SIG-M5 (cell line): ENCODE results near the gene IRF6.

Experiments
- DNase-seq: peaks from one replicate; lab custom pipeline; 2025; lab: John Stamatoyannopoulos, UW

The IRF6 gene

GRCh38 chr1:209805875-209806760 lies at the start of gene IRF6:
Gene IRF6 (minus strand): TSS chr1:209806142. CDS start chr1:209801413, 4,729 bp downstream.
- DNase-seq, result no peak

GRCh38 chr1:209855623-209856022 lies 49.7 kb upstream of the IRF6 start:
- DNase-seq, result no peak

- DNase-seq, result no peak
Observed at GRCh38 chr1:209855006-209855405, 49.1 kb upstream of the IRF6 start.

GRCh38 chr1:209854196-209854595 lies 48.3 kb upstream of the IRF6 start:
- no peak for DNase-seq

- DNase-seq, result no peak
Observed at GRCh38 chr1:209853676-209854075, 47.7 kb upstream of the IRF6 start.

GRCh38 chr1:209850342-209850979 lies 44.5 kb upstream of the IRF6 start:
- DNase-seq, result no peak

GRCh38 chr1:209849388-209849787 lies 43.4 kb upstream of the IRF6 start:
- DNase-seq, result no peak

- DNase-seq, result no peak
Observed at GRCh38 chr1:209845408-209845725, 39.4 kb upstream of the IRF6 start.

- no peak for DNase-seq
Observed at GRCh38 chr1:209844695-209845407, 38.9 kb upstream of the IRF6 start.

- DNase-seq, result no peak
Observed at GRCh38 chr1:209840611-209841010, 34.7 kb upstream of the IRF6 start.

GRCh38 chr1:209839875-209840546 lies 34.1 kb upstream of the IRF6 start:
- no peak for DNase-seq

GRCh38 chr1:209838537-209838936 lies 32.6 kb upstream of the IRF6 start:
- DNase-seq, result no peak

- no peak for DNase-seq
Observed at GRCh38 chr1:209837671-209838070, 31.7 kb upstream of the IRF6 start.

- no peak for DNase-seq
Observed at GRCh38 chr1:209835782-209836298, 29.9 kb upstream of the IRF6 start.

- DNase-seq, result no peak
Observed at GRCh38 chr1:209831615-209832014, 25.7 kb upstream of the IRF6 start.

- no peak for DNase-seq
Observed at GRCh38 chr1:209830722-209831121, 24.8 kb upstream of the IRF6 start.

GRCh38 chr1:209829716-209830115 lies 23.8 kb upstream of the IRF6 start:
- DNase-seq, result no peak

- DNase-seq, result peak; percentile 93
Observed at GRCh38 chr1:209827384-209828262, 21.7 kb upstream of the IRF6 start, which contains the start of gene UTP25. Gene UTP25 (plus strand): TSS chr1:209827972. CDS start chr1:209828064, 92 bp downstream.

- DNase-seq, result no peak
Observed at GRCh38 chr1:209825591-209826434, 19.9 kb upstream of the IRF6 start.
